GM21360 (cell line): ENCODE results near the gene CXCR6.

Source experiments
- ATAC-seq: cut with Tn5 transposase; IDR thresholded peaks from one replicate; pipeline ENCODE4 v1.9.1; 2021; ENCODE audit warnings: mild to moderate bottlenecking, moderate library complexity; ENCODE audit not compliant: unreplicated experiment

CXCR6 gene

DNA sequence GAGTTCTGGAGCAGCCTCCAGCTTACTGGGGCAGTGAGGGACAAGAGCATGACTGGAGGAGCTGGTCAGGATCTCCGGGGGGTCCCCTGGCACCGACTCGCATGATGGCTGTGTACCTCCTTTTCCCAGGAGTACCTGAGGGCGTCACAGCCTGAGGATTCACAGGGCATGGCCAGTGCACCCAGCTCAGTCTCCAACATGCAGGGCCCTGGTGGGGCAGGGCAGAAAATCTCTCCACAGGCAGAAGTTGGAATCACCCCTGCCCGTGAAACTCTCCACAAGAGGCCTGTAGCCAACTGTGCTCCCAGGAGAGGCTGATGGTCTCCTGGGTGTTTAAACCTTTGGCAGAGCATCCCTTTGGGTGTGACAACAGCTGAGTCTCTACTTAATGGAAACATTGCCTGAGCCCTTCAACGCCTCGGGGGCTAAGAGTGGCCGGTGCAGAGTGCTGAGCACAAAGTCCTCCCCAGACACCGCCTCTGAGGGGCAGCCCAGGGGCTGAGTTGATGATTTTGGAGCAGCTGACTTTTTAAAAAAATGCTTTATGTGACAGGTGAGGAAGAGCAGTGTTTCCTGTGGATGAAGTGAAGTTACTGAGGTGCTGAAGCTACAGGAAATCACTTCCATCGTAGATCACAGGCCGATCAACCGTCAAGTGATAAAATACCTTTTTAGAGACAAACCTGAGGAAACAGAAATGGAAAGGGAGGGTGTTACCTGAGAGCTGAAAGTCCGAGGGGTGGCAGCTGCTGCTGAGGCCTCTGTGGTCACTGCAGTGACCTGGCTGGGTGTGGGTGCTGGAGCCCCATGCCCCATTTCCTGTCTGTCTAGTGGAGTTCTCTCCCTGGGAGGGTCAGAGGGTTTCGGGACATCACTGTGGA, 21.9 kb upstream of the CXCR6 start:
- ATAC-seq: no peak

DNA sequence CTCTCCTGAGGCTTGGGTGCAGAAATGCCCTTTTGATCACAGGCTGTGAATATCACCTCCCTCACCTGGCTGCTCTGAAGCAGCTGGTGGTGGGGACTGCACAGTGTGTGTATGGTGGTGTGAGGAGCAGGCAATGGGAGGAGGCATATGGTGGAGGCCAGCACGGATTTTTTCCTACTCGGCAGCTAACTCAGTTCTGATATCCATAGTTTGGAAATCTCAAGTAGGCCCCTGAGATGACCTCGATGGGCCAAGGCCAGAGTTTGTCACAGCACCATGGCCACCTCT, 21.3 kb upstream of the CXCR6 start:
- ATAC-seq: no peak

DNA sequence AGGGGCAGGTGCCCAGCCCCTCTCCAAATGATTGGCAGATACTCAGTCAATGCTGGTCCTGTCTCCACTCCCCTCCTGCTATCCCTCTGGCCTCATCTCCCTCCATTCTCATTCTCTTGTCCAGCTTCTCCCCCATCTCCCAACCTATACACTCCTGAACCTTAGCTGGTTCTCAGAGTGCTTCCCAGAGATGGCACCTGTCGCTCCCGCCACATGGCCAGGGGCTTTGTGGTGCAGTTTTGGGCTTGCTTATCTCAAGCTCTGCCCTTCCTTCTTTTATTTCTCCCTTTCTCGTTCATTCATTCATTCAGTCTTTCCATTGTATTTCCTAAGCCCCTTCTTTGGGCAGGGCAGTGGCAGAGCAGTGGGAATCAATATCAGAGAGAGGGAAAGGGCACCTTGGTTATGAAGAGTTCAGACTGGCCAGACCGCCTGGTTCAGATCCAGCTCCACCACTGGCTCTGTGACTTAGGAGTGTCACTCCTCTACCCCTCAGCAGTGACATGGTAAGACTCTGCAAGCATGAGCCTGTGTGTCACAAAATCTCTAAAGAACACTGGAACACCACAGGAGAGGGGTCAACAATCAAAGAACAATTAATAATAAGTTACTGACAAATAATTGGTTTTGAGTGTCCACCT, 20.2 kb upstream of the CXCR6 start:
- no peak for ATAC-seq

DNA sequence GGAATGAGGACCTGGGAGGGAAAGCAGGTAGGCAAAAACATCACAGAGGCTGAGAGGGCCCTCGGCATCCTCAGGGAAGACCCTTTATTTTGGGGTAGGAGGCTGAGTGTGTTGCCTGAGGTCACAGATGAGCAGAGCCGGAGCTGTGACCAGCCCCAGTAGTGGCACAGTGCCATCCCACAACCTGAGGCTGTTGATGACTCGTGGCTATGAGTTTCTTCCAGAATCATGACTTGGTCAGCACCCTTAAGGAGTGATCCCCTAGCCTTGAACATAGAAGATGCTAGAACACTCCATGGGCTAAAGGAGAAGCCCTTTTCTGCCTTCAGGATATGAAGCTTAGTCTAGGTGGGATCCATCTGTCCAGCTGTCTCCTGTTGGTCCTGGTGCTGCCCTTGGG, 19.5 kb upstream of the CXCR6 start:
- ATAC-seq: no peak

DNA sequence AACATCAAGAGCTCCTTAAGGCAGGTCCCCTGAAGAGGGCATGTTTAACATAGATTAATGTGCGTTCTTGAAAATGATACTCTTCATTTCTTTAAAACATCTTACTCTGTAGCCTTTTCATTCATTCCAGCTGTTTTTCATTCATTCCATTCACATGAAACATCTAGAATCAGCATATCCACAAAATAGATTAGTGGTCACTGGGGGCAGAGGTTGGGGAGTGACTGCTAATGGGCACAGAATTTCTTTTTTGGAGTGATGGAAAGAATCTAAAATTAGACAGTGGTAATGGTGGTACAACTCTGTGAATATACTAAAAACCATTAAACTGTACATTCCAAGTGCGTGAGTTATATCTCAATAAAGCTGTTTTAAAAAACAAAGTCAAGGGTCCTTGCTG, 15.4 kb upstream of the CXCR6 start:
- no peak for ATAC-seq

DNA sequence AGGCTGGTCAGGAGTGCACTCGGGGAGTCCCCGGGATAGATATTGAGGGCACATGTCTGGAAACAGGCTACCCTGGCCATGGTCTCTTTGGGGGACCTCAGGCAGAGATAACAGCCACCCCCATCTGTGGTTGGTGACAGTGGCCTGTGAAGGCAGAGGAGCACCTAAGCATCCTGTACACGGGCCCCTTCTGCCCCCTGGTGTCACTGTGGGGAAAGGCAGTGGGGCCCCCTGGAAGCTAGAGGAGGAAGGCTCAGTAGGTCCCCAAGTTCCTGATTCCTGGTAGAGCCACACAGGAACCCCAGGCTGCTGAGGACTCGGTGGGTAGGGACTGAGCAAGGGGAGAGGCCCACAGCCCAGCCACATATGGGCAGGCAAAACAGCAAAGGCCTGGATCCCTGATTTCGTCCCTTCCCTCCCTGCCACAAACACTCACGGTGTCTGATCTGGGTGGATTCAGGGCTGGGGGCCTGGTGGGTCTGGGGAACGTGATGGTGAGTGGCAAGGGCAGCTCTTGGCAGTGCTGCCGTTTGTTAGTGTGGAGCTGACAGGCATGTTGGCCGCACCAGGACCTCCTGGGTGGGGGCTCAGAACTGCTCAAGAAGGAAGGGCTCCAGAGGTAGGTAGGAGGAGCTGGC, 14.1 kb upstream of the CXCR6 start:
- ATAC-seq: no peak

DNA sequence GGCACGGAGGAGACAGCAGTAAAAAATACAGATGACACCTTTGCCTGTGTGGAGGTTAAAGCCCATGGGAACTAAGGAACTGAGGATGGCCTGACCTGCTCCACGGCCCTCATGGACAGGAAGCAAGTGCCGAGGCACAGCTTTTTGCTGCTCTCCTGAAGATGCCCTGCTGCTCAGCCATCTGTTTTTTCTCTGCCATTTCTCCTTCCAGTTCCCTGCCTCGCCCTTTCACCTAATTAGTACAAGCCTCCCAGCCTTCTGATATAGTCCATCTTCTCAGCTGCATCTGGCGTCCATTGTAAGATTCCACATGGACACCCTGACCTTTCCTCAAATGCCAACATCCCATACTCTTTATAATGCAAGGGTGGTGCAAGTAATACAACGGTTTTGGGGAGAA, 11.8 kb upstream of the CXCR6 start:
- no peak for ATAC-seq

DNA sequence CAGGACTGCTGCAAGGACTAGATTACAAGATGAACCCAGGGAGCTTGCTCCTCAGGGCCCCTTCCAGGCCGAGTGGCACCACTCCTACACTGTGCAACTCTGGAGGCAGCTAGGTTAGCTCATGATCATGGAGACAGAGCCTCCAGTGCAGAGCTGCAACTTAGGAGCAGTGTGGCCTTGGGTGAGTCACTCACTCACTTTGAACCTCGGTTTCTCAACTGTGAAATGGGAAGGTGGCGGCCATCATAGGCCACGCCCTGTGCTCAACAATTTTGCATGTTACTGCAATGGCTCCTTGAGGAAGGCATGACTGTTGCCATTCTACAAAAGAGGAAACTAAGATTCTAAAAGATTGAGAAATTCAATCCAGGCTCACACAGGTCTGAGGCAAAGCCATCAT, 11.2 kb upstream of the CXCR6 start:
- no peak for ATAC-seq

DNA sequence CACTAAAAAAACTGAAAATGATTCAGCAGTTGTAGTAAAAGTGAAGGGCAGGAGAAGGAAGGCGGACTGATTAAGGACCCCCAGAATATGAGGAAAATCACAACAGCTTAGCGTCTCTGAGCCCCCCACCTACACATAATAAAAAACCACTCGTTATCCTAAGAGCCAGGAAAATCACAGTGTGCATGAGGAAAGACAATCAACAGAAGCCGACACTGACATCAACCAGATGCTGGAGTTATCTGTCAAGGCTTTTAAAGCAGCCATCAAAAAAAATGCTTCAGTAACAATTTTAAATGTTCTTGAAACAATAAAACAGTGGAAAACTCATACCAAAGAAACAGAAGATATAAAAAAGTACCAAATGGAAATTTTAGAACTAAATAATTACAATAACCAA, 9.7 kb upstream of the CXCR6 start:
- ATAC-seq: no peak

DNA sequence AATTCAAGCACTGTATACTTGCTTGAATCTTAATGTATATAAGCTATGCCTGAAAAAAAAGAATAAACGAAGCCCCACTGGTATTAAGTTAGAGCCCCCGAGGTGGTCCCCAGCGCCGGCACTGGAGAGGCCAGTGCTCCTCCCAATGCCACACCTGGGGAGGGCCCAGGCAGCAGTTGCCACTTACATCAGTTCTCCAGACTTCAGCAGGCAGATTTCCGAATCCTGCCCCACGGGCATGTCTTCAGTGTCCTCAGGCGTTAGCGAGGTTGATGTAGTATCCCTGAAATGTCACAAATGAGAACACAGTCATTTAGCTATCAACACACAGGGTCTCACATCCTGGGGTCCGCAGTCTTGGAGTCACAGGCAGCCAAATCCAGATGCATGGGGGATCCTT, 7.0 kb upstream of the CXCR6 start:
- no peak for ATAC-seq

DNA sequence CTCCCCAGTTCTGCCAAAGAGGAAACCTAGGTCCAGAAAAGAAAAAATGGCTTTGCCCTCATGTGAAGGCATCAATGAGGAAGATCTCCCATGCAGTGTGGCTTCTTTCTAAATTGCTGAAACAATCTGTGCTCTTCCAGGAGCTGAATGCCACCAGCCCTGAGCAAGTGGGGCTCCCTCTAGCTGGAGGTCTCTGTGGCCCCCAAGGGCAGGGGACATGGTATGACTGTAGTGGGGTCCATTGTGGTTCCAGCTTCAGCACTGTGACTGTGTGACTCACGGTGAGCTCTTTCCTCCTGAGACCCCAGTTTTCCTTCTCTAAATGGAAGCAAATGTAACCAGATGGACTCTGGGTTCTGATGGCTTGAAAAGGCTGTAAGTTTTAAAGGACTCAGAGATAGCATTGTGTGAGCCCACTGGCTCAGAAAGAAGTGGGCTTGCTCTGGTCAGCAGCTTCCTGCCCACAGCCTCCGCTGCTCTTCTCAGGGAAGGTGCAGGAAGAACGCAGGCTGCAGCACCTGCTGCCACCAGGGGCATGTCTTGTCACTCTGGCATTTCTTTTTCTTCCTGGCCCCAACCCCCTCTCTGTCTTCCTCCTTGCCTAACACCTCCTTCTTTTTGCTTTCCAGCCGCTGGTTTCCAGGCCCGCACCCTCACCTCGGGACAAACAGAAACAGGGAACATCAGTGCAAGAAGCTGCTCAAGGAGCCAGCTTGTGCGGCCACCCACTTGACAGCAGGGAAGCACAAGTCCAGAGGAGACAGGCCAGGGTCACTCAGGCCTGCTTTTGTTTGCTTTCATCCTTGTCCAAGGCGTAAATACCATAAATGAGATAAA, 5.8 kb upstream of the CXCR6 start:
- ATAC-seq: no peak

DNA sequence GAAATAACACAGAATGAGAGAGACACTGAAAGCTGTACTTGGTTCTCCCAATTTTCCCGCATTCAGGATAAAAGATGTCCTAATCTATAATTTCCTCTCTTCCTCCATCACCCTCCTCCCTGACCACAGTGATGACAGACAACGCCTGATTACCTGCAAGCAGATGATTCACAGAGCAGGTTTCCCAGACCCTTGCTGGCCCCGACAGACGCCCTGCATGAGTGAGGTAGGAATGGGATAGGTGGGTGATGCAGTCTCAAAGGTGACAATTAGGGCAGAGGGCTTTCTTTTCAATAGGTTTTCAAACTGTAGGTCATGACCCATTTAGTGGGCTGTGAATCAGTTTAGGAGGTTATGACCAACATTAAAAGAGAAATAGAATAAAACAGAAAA, 5.2 kb upstream of the CXCR6 start:
- ATAC-seq: no peak

DNA sequence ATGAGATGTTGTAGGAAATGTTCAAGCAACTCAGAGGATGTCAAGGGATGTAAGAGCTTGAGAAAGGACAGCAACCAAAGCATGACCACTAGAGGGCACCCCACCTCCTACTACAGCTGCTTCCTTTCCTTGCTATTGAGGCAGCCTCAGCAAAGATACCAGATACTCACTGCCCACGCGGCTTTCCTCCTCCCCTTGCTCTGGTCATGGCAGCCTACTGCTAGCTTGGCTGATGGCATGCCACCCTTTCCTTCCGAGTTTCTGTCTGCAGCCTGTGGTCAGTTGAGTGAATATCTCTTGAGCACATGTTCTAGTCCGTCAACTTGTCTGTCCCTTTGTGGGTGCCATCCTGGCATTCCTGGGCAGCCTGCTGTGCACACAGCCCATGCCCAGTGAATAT, 4.4 kb upstream of the CXCR6 start:
- ATAC-seq: no peak

DNA sequence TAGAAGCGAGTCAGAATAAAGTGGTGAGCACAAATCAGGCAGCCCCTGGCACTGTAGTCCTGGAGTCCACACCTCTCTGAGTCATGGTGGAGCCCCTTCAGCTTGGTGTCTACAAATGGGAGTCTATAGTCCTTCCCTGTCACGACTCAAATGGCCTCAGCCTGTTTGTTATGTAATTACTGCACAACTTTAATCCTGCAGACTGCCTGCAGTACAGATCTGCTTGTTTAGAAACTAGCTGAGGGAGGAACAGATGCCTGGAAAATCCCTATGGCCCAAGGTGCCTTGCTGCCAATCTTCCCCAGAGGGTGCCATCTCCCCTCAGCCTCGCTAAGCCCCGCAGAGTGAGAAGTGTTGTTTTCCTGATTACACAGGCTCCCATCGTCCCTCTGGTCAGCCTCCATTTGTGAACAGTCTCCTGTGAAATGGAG, 3.9 kb upstream of the CXCR6 start:
- ATAC-seq: no peak

DNA sequence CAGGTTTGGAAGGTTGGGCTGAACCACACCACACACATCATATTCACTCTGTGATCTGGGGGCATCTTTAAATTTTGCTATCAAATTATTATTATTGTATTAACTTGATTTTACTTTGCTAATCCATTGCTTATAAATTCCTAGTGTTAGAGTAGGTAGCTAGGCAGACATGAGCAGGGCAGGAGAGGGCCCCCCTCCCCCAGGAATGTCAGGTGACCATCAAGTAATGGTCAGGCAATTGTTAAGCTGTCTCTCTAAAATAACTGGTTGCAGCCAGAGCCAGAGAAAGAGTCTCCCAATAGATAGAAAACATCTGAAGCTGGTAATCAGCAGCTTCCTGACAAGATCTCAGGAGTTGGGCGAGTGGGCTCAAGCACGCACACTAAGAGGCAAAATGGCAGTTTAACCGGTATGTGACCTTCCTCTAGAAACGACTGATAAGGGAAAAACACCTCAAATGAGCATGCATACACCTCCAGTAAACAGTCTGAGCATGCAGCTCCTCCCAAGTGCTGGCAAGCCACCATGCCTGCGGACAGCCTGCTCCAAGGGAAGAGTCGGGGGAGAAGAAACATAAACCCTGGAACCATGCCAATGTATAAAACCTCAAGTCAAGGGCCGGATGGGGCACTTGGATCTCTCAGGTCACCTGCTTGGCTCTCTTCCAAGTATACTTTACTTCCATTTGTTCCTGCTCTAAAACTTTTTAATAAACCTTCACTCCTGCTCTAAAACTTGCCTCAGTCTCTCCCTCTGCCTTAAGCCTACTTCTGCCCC, 3.1 kb upstream of the CXCR6 start:
- ATAC-seq: no peak

DNA sequence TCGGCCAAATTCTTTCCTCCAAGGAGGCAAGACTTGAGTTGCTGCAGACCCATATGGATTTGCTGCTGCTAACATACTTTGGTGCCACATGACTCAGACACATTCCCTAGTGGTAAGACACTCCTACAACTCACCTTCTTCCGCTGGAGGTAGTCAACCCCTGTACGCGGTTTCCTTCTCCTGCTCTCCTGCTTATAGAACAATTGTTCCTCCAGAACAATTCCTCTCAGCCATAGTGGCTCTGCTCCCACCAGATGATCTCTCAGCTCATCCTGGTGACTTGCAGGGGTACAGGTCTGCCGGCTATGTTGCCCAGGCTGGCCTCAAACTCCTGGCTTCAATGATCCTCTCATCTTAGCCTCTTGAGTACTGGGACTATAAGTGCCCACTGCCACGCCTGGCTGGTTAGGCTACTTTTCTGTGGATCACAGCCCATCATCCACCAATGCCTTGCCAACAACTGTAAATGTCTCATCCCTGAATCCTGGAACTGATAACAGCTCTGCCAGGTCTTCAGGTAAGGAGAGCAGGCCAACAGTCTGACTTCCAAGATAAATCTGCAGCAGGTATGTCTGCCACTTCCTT, 2.4 kb upstream of the CXCR6 start:
- no peak for ATAC-seq

DNA sequence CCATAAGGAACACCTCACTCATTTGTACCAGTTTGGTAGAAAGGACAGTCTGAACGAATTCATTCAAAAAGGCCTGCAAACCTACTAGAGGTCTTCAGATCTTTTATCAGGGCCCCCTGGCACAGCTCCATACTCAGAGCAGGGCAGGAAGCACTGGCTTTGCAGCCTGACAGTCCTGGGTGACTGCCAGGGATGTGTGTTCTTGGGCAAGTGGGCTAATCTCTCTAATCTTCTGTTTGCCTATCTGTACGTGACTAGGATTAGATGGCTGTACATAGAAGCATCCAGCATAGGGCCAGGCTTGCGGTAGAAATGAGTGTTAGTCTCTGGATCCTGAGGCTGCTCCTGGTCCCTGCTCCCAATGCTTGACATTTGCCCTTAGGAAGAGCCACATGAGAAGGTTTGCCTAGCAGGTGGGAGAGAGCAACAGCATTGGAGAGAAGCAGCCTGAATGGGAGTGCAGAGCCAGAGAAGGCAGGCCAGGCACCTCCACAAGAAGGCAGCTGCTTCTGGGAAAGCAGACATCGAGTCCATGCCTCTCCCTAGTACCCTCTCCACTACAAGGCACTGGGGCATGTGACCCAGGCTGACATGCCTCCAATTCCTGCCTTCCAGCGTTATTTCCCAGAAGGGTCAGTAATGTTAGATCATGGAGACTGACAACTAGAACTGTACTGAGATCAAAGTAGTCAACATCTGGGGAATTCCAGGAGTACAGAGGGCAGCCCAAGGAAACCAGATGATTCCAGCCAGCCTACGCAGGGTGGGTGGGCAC, 1.0 kb upstream of the CXCR6 start:
- ATAC-seq: no peak

DNA sequence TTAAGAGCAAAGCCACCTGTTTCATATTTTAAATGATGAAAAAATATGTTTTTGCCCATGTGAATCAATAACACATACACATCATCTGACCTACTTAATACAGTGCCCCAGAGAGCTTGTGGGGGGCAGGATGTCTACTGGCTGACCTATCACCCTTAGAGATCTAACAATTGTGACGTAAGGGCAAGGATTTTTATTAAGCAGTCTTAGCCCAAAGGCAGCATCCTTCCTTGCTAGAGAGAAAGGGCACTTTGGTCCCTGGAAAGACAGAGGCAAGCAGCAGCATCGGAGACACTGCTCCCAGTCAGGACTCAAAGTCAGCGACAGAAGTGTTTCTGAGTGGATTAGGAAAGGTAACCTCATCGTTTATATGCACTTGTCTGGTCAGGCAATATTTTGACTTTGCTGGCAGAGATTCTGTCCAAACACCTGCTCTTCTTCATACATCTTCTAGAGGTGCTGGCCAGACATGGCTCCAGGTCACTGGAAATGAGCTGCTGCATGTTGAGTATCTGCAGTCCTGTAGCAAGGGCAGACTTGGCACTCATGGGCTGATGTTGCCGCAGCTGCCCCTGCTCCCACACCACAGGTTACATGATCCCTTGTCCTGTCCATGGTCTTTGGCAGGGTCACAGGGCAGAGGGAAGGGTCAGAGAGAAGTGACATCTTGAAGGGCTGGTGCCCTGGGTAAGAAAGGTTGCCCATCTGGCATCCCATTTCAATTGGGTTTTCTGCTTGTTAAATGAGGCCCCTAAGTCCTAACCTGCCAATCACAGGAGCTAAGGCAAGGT, 1.8 kb downstream of the CXCR6 start:
- ATAC-seq: no peak

DNA sequence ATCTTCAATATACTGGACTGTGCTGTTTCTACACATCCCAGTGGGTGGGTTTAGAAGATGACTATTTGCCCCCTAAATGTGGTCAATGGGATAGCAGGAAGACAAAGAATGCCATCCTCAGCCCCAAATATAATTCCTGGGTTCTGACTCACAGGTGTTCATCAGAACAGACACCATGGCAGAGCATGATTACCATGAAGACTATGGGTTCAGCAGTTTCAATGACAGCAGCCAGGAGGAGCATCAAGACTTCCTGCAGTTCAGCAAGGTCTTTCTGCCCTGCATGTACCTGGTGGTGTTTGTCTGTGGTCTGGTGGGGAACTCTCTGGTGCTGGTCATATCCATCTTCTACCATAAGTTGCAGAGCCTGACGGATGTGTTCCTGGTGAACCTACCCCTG, 3.0 kb downstream of the CXCR6 start:
- no peak for ATAC-seq
